HepG2 (cell line): Measurements from ENCODE around the gene SPRED2. TPM values are rescaled to one million over a fixed set of nuclear protein-coding genes. Genes with fewer than 3 reads are reported as not detected.

Experiments used
- ISL2 ChIP-seq: sonication (generic); formaldehyde crosslinking; IDR thresholded peaks from 2 replicates; pipeline ENCODE4 v1.5.0; 2020; ENCODE audit warnings: missing genetic modification reagents
- MBD4 ChIP-seq: IDR thresholded peaks from 2 replicates; pipeline ENCODE4 v1.6.1; 2012; ENCODE audit warnings: low read length, inconsistent platforms, borderline replicate concordance
- ZBED4 ChIP-seq: sonication (generic); formaldehyde crosslinking; IDR thresholded peaks from 2 replicates; pipeline ENCODE4 v1.4.0; 2020; ENCODE audit warnings: missing genetic modification reagents, borderline replicate concordance
- ZBTB38 ChIP-seq: sonication (generic); formaldehyde crosslinking; IDR thresholded peaks from 2 replicates; pipeline ENCODE4 v1.5.1; 2020; ENCODE audit warnings: mild to moderate bottlenecking, missing genetic modification reagents
- ZNF275 ChIP-seq: sonication (generic); formaldehyde crosslinking; IDR thresholded peaks from 2 replicates; pipeline ENCODE4 v1.8.0; 2022; ENCODE audit warnings: missing genetic modification reagents, mild to moderate bottlenecking, inconsistent platforms, borderline replicate concordance
- ZNF343 ChIP-seq: sonication (generic); formaldehyde crosslinking; IDR thresholded peaks from 2 replicates; pipeline ENCODE4 v1.4.0; 2020; ENCODE audit warnings: mild to moderate bottlenecking, missing genetic modification reagents
- ZNF850 ChIP-seq: sonication (generic); formaldehyde crosslinking; conservative IDR thresholded peaks from 2 replicates; pipeline ENCODE4 v1.9.0; 2021; ENCODE audit warnings: mild to moderate bottlenecking, missing genetic modification reagents
- ZNF891 ChIP-seq: sonication (generic); formaldehyde crosslinking; IDR thresholded peaks from 2 replicates; pipeline ENCODE4 v1.5.0; 2020; ENCODE audit warnings: mild to moderate bottlenecking, missing genetic modification reagents
- polyA plus RNA-seq, 8 experiments: library from polyadenylated mRNA; depleted of rRNA in 3 of 8; stranded (reverse) in 7 of 8; unstranded in 1 of 8; fragments of >200 nt; fragmentation: Illumina TruSeq in 4 of 8; extraction: Trizol in 4 of 8; gene quantifications; 2 replicates each; pipeline versions ENCODE4 v1.2.1 to v1.2.3, GENCODE V29; 2011 to 2016; ENCODE audit warnings: low read depth in 4 of 8, missing spikeins in 1 of 8, mixed read lengths in 1 of 8; ENCODE audit not compliant: insufficient read depth in 1 of 8
- total RNA-seq, 5 experiments: library from RNA; depleted of rRNA; stranded (reverse); fragments of >200 nt; fragmentation: Illumina TruSeq; extraction: Trizol; gene quantifications; 2 replicates each; pipeline ENCODE4 v1.2.3, GENCODE V29; 2016; ENCODE audit warnings: low read depth in 1 of 5
- TF ChIP-seq, protein P1 (sequence below), 2 experiments: sonication (generic) in 1 of 2; formaldehyde crosslinking in 1 of 2; IDR thresholded peaks; 2 replicates each; pipeline versions ENCODE4 v1.4.0 to v1.6.1; 2016 to 2020; ENCODE audit warnings: borderline replicate concordance in 1 of 2, low read depth in 1 of 2, mild to moderate bottlenecking in 1 of 2, missing genetic modification reagents in 1 of 2
- TF ChIP-seq, protein P2 (sequence below): sonication (generic); formaldehyde crosslinking; IDR thresholded peaks from 2 replicates; pipeline ENCODE4 v1.9.0; 2021; ENCODE audit warnings: mild to moderate bottlenecking, missing genetic modification reagents
- TF ChIP-seq, protein P3 (sequence below): sonication (generic); formaldehyde crosslinking; IDR thresholded peaks from 2 replicates; pipeline ENCODE4 v1.4.0; 2020; ENCODE audit warnings: mild to moderate bottlenecking, low read depth, missing genetic modification reagents

Gene SPRED2
- total and polyA plus RNA-seq, 2 of the 13 experiments (the other 11 are each of a cell fraction or from before 2014, with no cell fraction given): 13.0 to 37.0 TPM

DNA sequence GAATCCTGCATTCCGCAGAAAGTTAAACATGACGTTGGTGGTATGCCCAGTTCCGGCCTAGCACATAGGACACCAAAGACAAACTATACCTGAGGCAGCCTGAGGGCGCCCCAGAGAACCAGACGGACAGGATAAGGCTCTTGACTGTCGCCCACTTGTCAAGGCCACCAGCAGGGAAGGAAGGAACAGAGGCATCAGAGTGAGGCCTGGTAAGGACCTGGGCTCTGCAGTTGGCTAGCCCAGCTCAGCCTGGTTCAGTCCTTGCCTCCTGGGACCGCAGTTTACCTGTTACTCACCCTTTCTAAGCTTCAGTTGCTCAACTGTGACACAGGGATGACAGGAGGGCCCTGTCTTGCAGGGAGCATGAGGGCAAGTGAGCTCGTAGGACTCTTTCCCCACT is 122.7 kb downstream of the SPRED2 start (continued):
- no peak for TF ChIP-seq ZNF275 (CRISPR knock-in tag)
- 0 out of 2 replicates have a peak, but pooled peaks have one; percentile 25 for TF ChIP-seq ZBTB38 (CRISPR knock-in tag)
- no peak for TF ChIP-seq ZNF343
- TF ChIP-seq, protein P1, sequence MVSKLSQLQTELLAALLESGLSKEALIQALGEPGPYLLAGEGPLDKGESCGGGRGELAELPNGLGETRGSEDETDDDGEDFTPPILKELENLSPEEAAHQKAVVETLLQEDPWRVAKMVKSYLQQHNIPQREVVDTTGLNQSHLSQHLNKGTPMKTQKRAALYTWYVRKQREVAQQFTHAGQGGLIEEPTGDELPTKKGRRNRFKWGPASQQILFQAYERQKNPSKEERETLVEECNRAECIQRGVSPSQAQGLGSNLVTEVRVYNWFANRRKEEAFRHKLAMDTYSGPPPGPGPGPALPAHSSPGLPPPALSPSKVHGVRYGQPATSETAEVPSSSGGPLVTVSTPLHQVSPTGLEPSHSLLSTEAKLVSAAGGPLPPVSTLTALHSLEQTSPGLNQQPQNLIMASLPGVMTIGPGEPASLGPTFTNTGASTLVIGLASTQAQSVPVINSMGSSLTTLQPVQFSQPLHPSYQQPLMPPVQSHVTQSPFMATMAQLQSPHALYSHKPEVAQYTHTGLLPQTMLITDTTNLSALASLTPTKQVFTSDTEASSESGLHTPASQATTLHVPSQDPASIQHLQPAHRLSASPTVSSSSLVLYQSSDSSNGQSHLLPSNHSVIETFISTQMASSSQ (IDR thresholded peaks at IDR 0.05; ENCODE audit: low read depth): no peak
- TF ChIP-seq, protein P1 (CRISPR knock-in tag; IDR thresholded peaks at IDR 0.05; ENCODE audit: borderline replicate concordance): no peak
- TF ChIP-seq, protein P2, sequence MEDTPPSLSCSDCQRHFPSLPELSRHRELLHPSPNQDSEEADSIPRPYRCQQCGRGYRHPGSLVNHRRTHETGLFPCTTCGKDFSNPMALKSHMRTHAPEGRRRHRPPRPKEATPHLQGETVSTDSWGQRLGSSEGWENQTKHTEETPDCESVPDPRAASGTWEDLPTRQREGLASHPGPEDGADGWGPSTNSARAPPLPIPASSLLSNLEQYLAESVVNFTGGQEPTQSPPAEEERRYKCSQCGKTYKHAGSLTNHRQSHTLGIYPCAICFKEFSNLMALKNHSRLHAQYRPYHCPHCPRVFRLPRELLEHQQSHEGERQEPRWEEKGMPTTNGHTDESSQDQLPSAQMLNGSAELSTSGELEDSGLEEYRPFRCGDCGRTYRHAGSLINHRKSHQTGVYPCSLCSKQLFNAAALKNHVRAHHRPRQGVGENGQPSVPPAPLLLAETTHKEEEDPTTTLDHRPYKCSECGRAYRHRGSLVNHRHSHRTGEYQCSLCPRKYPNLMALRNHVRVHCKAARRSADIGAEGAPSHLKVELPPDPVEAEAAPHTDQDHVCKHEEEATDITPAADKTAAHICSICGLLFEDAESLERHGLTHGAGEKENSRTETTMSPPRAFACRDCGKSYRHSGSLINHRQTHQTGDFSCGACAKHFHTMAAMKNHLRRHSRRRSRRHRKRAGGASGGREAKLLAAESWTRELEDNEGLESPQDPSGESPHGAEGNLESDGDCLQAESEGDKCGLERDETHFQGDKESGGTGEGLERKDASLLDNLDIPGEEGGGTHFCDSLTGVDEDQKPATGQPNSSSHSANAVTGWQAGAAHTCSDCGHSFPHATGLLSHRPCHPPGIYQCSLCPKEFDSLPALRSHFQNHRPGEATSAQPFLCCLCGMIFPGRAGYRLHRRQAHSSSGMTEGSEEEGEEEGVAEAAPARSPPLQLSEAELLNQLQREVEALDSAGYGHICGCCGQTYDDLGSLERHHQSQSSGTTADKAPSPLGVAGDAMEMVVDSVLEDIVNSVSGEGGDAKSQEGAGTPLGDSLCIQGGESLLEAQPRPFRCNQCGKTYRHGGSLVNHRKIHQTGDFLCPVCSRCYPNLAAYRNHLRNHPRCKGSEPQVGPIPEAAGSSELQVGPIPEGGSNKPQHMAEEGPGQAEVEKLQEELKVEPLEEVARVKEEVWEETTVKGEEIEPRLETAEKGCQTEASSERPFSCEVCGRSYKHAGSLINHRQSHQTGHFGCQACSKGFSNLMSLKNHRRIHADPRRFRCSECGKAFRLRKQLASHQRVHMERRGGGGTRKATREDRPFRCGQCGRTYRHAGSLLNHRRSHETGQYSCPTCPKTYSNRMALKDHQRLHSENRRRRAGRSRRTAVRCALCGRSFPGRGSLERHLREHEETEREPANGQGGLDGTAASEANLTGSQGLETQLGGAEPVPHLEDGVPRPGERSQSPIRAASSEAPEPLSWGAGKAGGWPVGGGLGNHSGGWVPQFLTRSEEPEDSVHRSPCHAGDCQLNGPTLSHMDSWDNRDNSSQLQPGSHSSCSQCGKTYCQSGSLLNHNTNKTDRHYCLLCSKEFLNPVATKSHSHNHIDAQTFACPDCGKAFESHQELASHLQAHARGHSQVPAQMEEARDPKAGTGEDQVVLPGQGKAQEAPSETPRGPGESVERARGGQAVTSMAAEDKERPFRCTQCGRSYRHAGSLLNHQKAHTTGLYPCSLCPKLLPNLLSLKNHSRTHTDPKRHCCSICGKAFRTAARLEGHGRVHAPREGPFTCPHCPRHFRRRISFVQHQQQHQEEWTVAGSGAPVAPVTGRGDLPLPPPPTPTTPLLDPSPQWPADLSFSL: no peak
- TF ChIP-seq ISL2 (CRISPR knock-in tag): no peak
- TF ChIP-seq ZNF891 (CRISPR knock-in tag): no peak
- TF ChIP-seq, protein P3, sequence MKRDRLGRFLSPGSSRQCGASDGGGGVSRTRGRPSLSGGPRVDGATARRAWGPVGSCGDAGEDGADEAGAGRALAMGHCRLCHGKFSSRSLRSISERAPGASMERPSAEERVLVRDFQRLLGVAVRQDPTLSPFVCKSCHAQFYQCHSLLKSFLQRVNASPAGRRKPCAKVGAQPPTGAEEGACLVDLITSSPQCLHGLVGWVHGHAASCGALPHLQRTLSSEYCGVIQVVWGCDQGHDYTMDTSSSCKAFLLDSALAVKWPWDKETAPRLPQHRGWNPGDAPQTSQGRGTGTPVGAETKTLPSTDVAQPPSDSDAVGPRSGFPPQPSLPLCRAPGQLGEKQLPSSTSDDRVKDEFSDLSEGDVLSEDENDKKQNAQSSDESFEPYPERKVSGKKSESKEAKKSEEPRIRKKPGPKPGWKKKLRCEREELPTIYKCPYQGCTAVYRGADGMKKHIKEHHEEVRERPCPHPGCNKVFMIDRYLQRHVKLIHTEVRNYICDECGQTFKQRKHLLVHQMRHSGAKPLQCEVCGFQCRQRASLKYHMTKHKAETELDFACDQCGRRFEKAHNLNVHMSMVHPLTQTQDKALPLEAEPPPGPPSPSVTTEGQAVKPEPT (CRISPR knock-in tag): no peak
- no peak for TF ChIP-seq ZNF850 (CRISPR knock-in tag)
- TF ChIP-seq ZBED4 (CRISPR knock-in tag): no peak
- no peak for TF ChIP-seq MBD4
